Omental fat pad (tissue), 4 donors: ENCODE data around the gene DCHS2. TPM values are rescaled to one million over a fixed set of nuclear protein-coding genes. Genes with fewer than 3 reads are reported as not detected.

Experiments used
- ATAC-seq: fragments of 150-250 bp; one replicate; pipeline ENCODE4 v1.9.1; 2016; ENCODE audit warnings: mild to moderate bottlenecking, moderate library complexity; ENCODE audit not compliant: low FRiP score
- DNase-seq: peaks from one replicate; pipeline ENCODE4 v3.0.0-alpha.2; 2019; ENCODE audit warnings: low spot score
- CTCF ChIP-seq, 3 donors: fragments of 450-650 bp; IDR thresholded peaks; one replicate each; pipeline ENCODE4 v1.5.1; 2016 to 2017; ENCODE audit warnings: antibody characterized with exemption in 3 of 3, mild to moderate bottlenecking in 3 of 3, moderate library complexity in 2 of 3
- total RNA-seq, 4 donors: library from RNA; depleted of rRNA; stranded (reverse); fragments of >200 nt; gene quantifications; one replicate each; pipeline ENCODE4 v1.1.0, GENCODE V29; 2016

DCHS2 gene
- total RNA-seq, 4 donors from 2014 or later, result 0.06 to 2.0 (median 0.72) TPM

- ATAC-seq (no peak), DNase-seq (no peak)
- no peak for TF ChIP-seq CTCF (IDR thresholded peaks at IDR 0.05)
These were observed 77.2 kb downstream of the DCHS2 start for GRCh38 chr4:154414371-154414770.

- ATAC-seq (no peak), DNase-seq (no peak)
- no peak for TF ChIP-seq CTCF (IDR thresholded peaks at IDR 0.05)
These were observed 84.2 kb downstream of the DCHS2 start for GRCh38 chr4:154407443-154407842.

DNA sequence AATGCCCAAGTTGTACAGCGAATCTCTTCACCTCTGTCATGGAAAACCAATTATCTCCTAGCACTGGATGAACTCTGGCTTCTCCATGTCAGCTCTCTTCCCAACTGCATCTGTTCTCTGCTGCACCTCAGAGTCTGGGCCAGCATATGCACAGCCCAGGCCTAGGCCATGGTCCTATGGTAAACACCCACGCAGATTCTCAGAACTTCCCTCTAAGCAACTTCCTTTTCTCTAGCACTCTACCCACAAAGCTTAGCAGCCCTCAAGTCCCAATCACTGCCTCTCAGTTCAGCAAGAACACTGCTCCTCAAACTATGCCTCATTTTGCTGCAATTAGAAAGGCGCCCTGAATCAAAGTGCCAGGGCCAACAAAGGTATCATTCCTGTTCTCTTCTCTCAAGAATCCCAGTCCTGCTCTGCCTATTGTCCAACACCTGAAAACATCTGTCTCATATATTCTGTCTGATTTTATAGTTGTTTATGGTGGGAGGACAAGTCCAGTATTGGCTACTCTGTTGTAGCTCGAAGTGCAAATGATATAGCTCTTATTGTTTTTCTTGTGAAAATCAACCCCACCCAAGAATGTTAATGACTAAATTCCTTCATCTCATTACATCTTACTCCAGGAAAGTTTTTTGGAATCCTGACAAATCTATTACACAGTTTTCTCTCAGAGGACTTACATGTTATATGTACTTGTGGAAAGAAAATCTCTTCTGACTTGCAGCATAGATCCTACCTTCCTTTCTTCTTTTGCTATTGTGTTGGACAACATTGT is 85.4 kb downstream of the DCHS2 start:
- ATAC-seq, result no peak

DNA sequence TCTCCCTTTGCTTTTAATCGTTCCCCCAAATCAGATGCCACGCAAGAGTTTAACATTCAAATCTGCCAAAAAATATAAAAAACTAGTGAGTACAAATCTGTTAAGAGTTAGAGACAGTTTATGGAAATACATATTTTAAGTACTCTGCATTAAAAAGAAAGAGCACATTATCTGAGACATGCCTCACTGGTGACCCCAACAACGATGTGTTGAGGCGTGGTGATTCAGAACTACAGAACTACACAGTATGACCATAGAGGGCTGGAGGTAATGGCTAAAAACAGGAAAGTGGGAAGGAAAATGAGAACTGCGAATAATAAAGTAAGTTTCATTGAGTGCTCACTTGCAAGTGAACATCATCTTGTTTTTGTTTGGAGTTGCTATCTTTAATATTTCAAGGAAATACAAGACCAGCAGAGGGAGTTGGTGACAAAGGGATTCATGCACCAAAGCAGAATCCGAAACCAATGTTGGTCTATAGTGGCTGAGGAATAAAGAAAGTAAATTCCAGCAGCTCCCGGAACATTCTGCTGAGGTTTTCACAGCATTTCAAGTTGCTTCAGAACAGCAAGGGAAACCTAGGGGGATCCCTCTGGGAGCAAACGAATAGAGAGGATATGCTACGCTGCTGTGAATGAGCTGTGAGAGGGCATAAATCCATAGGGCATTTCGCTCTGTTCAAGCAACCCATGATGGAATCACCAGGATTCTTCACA is 92.2 kb downstream of the DCHS2 start:
- ATAC-seq, result peak; percentile 48

More for the DNA sequence above, 85.4 kb downstream of the DCHS2 start:
- TF ChIP-seq CTCF (IDR thresholded peaks at IDR 0.05), result no peak
- DNase-seq, result no peak

DNA sequence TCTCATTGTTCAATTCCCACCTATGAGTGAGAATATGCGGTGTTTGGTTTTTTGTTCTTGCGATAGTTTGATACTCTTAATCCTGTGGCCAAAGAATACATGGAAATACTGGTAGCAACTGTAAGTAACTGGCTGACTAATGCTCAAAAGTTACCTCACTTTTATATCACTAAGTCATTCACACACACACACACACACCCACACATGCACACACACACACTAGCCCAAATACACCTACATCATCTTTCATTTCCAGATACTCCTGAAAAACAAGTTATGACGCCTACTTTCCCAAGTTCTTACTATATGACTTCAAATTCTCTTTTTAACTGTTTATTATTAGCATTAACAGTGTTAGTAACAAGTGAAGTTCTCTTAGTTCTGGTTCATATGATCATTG is 101.3 kb downstream of the DCHS2 start:
- TF ChIP-seq CTCF (IDR thresholded peaks at IDR 0.05), result no peak
- ATAC-seq, result no peak
- no peak for DNase-seq

More for the DNA sequence above, 92.2 kb downstream of the DCHS2 start:
- DNase-seq, result no peak
- no peak for TF ChIP-seq CTCF (IDR thresholded peaks at IDR 0.05)

DNA sequence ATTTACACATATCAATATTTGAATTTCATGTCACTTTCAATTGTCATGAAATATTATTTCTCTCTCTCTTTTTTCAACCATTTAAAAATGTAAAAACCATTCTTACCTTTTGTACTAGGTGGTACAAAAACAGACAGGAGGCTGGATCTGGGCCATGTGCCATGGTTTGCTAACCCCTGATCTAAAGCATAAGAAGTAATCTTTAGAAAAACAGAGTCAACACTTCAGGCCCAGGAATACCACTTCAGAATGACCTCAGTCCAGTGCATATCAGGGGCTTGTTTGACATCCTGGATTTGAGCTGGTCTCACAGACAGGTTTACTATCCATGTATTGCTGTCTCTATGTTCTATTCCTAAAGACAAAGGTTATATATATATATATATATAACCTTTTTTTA is 102.5 kb downstream of the DCHS2 start:
- ATAC-seq, result no peak
- no peak for TF ChIP-seq CTCF (IDR thresholded peaks at IDR 0.05)
- no peak for DNase-seq
